Activated effector memory CD4-positive, alpha-beta T cell treated with anti-CD3 and anti-CD28 coated beads, Interleukin-2, amount 50 U/mL, for 16 hours (primary cell): ENCODE measurements around the gene SAMD9L.
A peak's percentile ranks its signal among the peaks of the same experiment; 100 is the strongest.
"Not testable (repeated sequence)": the region's sequence is repeated elsewhere in the genome, so short reads cannot be mapped to it uniquely, and the experiment has no call there.

ENCODE experiments used
- DNase-seq: peaks from one replicate; pipeline ENCODE4 v3.0.0-alpha.2; 2020

SAMD9L gene

DNA sequence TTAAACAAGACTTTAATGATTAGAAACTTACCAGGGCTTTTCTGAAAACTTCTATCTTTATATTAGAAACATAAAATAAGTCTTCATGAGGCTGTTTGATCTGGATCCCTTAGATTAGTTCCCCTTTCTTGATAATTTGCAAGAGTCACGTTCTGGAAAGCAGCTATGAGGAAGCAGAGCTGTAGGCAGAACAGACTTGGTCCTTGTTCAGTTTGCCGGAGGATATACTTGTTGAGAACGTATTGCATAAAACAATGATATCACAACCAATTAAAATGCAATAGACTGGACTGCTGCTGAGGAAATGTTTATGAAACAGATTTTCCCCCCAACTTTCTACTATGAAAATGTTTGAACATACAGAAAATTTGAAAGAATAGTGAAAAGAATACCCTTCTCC lies 2.8 kb downstream of the SAMD9L start:
- DNase-seq: no peak

GRCh38 chr7:93142127-93142526 lies 6.1 kb downstream of the SAMD9L start:
- no peak for DNase-seq

- no peak for DNase-seq
Observed at GRCh38 chr7:93140582-93141191, 7.5 kb downstream of the SAMD9L start.

DNA sequence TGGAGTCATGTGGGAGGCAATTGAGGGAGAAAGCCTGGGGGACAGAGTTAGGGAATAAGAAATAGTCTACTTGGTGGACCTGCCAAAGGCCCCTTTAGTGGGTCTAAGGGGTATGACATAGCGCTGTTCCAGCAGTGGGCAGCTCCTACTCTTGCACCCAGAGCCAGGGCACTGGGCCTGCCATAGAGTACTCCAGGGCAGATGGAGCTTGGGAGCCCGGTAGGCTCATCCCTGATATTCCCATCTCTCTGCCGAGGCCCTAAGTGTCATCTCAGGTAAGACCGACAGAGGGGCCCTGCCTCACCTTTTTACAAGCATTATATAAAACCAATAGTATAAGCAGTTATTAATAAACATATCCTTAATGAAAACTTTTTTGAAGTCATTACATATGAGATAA lies 9.6 kb downstream of the SAMD9L start:
- no peak for DNase-seq

GRCh38 chr7:93133005-93133404 lies 15.2 kb downstream of the SAMD9L start:
- no peak for DNase-seq

DNA sequence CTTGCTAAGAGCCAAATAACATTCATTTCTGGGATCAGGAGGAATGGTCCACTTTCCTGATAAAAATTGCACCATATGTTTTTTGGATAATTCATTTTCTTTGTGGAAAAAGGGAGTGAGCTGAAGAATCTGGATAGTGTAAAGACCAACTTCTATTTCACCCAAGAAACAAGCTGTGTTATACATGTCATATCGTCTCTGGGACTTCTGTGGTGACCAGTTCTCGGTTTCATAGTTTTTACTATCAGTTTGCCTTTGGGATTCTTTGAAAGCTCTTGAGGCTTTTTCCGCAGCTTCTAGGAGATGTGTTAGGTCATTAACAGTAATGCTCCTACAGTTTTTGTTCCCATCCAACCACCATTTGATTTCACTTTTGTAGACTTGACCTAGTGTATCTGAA lies 16.0 kb downstream of the SAMD9L start:
- DNase-seq: no peak

DNA sequence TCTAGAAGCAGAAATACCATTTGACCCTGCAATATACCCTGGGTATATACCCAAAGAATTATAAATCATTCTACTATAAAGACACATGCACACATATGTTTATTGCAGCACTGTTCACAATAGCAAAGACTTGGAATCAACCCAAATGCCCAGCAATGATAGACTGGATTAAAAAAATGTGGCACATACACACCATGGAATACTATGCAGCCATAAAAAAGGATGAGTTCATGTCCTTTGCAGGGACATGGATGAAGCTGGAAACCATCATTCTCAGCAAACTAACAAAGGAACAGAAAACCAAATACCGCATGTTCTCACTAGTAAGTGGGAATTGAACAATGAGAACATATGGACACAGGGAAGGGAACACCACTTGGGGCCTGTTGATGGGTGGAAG lies 21.2 kb downstream of the SAMD9L start:
- not testable (repeated sequence) for DNase-seq

- DNase-seq: not testable (repeated sequence)
Observed at GRCh38 chr7:93123532-93123931, 24.7 kb downstream of the SAMD9L start.

DNA sequence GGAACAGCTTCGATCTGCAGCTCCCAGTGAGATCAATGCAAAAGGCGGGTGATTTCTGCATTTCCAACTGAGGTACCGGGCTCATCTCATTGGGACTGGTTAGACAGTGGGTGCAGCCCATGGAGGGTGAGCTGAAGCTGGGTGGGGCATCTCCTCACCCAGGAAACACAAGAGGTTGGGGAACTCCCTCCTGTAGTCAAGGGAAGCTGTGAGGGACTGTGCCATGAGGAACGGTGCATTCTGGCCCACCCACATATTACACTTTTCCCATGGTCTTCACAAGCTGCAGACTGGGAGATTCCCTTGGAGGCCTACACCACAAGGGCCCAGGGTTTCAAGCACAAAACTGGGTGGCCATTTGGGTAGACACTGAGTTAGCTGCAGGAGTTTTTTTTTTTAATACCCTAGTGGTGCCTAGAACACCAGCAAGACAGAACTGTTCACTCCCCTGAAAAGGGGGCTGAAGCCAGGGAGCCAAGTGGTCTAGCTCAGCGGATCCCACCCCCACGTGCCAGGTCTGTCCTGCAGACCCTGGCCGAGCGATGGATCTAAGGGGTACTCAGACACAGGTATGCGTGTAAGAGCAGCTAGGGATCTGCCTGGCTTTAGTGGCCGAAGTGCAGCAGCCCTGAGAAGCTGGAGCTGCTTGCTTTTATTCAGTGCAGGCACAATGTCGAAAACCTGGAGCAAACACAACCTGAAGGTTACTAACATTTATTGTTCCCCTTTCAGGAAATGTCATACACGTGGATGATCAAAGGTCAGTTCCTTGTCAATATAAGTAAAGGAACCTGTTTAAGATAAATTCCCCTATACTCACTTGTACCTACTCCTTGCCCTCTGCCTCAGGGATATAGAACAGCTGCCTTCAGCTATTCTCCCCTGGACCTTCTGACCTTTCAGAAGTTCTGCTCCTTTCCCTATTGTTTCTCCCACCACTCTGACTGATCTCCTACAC lies 27.3 kb downstream of the SAMD9L start:
- no peak for DNase-seq

DNA sequence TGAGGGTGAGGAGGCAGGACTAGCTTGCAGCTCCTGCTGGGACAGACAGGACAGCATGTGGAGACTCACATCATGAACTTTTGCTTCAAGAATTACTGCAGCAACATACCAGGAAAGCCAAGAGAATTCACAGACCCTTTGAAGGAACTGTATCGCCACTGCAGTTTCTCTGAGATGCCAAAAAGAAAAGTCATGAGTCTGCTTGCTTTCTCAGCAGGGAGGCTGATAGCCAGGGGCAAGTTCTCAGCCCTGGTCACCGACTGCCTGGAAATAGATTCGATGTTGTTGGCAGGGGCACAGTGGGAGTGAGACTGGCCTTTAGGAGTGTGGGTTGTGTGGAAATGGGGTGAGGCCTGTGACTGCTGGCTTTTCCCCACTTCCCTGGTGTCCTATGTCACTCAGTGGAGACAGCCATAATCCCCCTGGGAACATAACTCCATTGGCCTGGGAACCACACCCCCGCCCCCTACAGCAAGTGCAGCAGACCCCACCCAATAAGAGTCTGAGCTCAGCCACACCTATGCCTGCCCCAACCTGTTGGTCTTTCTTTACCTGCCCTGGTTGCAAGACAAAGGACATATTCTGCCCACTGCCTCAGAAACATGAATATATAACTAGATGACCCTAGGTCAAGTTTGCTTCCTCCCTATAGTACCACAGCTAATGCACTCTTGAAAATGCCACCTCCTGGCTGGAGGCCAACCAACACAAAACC lies 28.8 kb downstream of the SAMD9L start:
- DNase-seq: no peak

DNA sequence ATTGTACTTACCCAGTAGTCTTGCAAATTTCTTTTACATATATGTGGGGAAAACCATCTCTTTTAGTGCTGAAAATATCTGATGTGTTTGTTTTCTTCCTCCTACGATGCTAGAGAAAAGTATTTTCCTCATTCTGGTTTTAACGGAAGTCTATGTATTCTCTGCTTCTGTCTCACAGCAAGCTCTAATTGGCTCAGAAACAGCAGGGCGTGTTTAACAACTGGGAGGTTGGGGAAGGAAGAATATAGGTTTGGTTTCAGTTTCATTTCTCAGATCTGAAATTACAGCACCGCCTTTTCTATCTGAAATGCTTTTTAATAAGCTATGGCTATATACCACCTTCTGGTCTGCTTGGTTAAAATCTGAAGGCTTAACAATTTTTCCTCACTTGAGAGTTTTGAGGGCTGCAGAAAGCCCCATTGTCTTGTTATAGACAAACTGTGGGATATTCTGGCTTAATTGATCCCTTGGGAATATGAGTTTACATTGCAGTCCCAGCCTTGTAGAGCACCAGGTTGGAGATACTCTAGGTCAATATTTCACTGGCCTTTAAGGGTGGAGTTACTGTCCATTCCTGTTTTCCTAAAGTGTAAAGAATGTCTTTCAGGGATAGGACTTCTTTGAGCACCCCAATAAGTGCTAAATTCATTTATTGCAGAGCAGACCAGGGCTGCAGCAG lies 30.2 kb downstream of the SAMD9L start, which contains the start of gene SAMD9:
TSS of gene SAMD9 (minus strand) at position 128 of the 679 bp plus-strand sequence. CDS start 11,882 bp downstream, outside the sequence.
- DNase-seq: peak; percentile 79

- DNase-seq: no peak
Observed at GRCh38 chr7:93117327-93117726, 30.9 kb downstream of the SAMD9L start.

DNA sequence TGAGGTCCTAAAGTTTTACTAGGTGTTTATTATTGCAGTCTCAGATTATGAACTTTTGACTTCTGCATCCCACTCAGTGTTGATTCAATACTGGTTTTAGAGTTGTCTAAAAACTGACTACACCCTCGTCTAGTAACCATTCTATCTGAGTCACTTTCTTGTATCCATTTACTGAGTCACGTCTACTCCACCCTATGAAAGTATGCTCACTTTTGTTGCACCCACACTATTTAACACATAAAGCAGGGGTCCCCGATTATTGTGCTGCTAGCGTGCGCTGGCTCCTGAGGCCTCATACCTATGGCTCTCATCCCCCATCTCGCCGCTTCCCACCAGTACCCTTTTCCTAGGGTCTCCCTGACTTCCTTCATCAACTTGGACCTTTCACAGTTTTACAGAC lies 32.4 kb downstream of the SAMD9L start:
- no peak for DNase-seq

DNA sequence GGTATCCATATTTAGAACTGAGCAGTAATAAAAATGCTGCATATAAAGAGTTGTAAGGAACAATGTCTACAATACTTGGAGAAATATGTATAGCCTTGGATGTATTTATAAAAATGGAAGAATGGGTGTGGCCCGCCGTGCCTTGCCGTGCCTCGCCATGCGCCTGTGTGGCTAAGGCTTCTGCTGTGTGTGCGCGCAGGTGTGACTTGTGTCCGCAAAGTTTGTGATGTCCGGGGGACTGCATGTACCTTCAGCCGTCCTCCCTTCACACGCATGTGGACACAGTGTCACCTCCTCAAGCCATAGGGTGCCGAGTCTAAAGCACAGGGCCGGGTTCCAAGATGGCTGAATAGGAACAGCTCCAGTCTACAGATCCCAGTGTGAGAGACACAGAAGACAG lies 40.2 kb downstream of the SAMD9L start:
- DNase-seq: no peak

GRCh38 chr7:93097388-93097787 lies 50.8 kb downstream of the SAMD9L start:
- no peak for DNase-seq

- DNase-seq: no peak
Observed at GRCh38 chr7:93092757-93093370, 55.3 kb downstream of the SAMD9L start.
